Mammary epithelial cell (primary cell): ENCODE data around the gene ZNF652.

Experiments used
- EZH2 ChIP-seq: IDR thresholded peaks from 2 replicates; pipeline ENCODE4 v1.6.1; 2012; ENCODE audit warnings: low read length, inconsistent platforms, borderline replicate concordance
- TF ChIP-seq, protein P1 (sequence below), 2 donors: IDR thresholded peaks in 1 of 2; conservative IDR thresholded peaks in 1 of 2; 2 replicates each; pipeline ENCODE4 v1.5.1; 2011 to 2012; ENCODE audit warnings: inconsistent platforms in 2 of 2, low read length in 2 of 2, mild to moderate bottlenecking in 2 of 2, control low read depth in 1 of 2, low read depth in 1 of 2; ENCODE audit not compliant: insufficient read depth in 1 of 2; ENCODE audit errors: extremely low read depth in 1 of 2

DNA sequence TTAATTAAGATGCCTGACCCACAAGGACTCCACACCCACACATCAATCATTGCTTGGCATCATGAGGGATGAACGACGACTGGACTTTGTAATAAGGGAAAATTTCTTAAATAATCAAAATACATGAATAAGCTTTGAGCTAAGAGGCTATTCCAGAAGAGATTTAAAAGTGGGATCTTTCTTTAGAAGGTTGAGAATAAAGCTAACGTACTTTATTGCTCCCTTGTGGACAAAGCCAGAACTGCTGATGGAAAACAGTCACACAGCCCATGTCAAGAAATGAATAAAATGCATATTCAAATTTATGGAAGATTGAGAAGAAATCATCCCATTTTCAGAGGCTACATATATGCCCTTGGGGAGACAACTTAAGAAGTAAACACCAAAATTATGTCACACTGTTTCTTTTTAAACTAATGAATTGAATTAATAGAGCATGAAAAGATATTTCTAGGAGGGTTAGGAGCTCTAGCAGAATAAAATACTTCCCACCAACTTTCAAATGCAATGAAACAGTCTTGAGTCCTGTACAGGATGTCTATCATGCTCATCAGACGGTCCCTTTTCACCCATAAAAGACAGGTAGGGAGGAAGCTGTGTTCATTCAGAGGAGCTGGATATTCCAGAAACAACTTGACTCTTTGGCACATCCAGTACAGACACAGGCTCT lies 71.2 kb downstream of the ZNF652 start:
- no peak for TF ChIP-seq EZH2
- TF ChIP-seq, protein P1, sequence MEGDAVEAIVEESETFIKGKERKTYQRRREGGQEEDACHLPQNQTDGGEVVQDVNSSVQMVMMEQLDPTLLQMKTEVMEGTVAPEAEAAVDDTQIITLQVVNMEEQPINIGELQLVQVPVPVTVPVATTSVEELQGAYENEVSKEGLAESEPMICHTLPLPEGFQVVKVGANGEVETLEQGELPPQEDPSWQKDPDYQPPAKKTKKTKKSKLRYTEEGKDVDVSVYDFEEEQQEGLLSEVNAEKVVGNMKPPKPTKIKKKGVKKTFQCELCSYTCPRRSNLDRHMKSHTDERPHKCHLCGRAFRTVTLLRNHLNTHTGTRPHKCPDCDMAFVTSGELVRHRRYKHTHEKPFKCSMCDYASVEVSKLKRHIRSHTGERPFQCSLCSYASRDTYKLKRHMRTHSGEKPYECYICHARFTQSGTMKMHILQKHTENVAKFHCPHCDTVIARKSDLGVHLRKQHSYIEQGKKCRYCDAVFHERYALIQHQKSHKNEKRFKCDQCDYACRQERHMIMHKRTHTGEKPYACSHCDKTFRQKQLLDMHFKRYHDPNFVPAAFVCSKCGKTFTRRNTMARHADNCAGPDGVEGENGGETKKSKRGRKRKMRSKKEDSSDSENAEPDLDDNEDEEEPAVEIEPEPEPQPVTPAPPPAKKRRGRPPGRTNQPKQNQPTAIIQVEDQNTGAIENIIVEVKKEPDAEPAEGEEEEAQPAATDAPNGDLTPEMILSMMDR (conservative IDR thresholded peaks at IDR 0.05 in 1 of 2, IDR thresholded peaks at IDR 0.05 in 1 of 2; ENCODE audit: extremely low read depth in 1 of 2, insufficient read depth in 1 of 2, low read depth in 1 of 2, low read length in 2 of 2) = peak; percentile 73 to 83
